ENCODE measurements around the gene CIART. TPM values are rescaled to one million over a fixed set of nuclear protein-coding genes. Genes with fewer than 3 reads are reported as not detected.
"Not testable (repeated sequence)": the region's sequence is repeated elsewhere in the genome, so short reads cannot be mapped to it uniquely, and the experiment has no call there.

The CIART gene
- polyA plus RNA-seq (2012; ENCODE audit: insufficient read depth, insufficient read length), result not detected

GRCh38 chr1:150281758-150282557 is at the start of gene CIART:
Gene CIART, plus strand, starts transcription at chr1:150282554. Its CDS starts 714 bp downstream, at chr1:150283268.
- DNase-seq (ENCODE audit: low read depth, low spot score), result peak; percentile 33
- no peak within 1 kb of the TSS for H3K4me3 ChIP-seq (ENCODE audit: low read length)

GRCh38 chr1:150232921-150233320 is 49.4 kb upstream of the CIART start:
- not testable (repeated sequence) for H3K4me3 ChIP-seq (ENCODE audit: low read length); DNase-seq (ENCODE audit: low read depth, low spot score)

- peak overlapping the region; percentile 70 for H3K4me3 ChIP-seq (ENCODE audit: low read length)
- DNase-seq (ENCODE audit: low read depth, low spot score), result no peak
Measured at GRCh38 chr1:150233359-150234308, 48.7 kb upstream of the CIART start.

- peak overlapping the region; percentile 70 for H3K4me3 ChIP-seq (ENCODE audit: low read length)
- DNase-seq (ENCODE audit: low read depth, low spot score), result no peak
Measured at GRCh38 chr1:150234309-150234565, 48.1 kb upstream of the CIART start.

GRCh38 chr1:150234566-150235293 is 47.6 kb upstream of the CIART start:
- DNase-seq (ENCODE audit: low read depth, low spot score), result peak; percentile 82
- H3K4me3 ChIP-seq (ENCODE audit: low read length), result peak overlapping the region; percentile 70

- DNase-seq (ENCODE audit: low read depth, low spot score), result no peak
- peak overlapping the region; percentile 70 for H3K4me3 ChIP-seq (ENCODE audit: low read length)
Measured at GRCh38 chr1:150235294-150235851, 47.0 kb upstream of the CIART start.

GRCh38 chr1:150235852-150236613 is 46.3 kb upstream of the CIART start, which contains the start of gene ANP32E:
Gene ANP32E, minus strand, starts transcription at chr1:150236112. Its CDS starts 326 bp downstream, at chr1:150235786.
- peak within 1 kb of the TSS; percentile 70 for H3K4me3 ChIP-seq (ENCODE audit: low read length)
- DNase-seq (ENCODE audit: low read depth, low spot score), result peak; percentile 100

GRCh38 chr1:150236614-150237100 is 45.7 kb upstream of the CIART start:
- peak overlapping the region; percentile 70 for H3K4me3 ChIP-seq (ENCODE audit: low read length)
- DNase-seq (ENCODE audit: low read depth, low spot score), result no peak

- not testable (repeated sequence) for DNase-seq (ENCODE audit: low read depth, low spot score); H3K4me3 ChIP-seq (ENCODE audit: low read length)
Measured at GRCh38 chr1:150237176-150237575, 45.2 kb upstream of the CIART start.

- no peak for DNase-seq (ENCODE audit: low read depth, low spot score)
- no peak overlapping the region for H3K4me3 ChIP-seq (ENCODE audit: low read length)
Measured at GRCh38 chr1:150237746-150238145, 44.6 kb upstream of the CIART start.

GRCh38 chr1:150243003-150243402 is 39.4 kb upstream of the CIART start:
- H3K4me3 ChIP-seq (ENCODE audit: low read length), result no peak overlapping the region
- no peak for DNase-seq (ENCODE audit: low read depth, low spot score)

GRCh38 chr1:150249936-150250335 is 32.4 kb upstream of the CIART start:
- H3K4me3 ChIP-seq (ENCODE audit: low read length), result no peak overlapping the region
- DNase-seq (ENCODE audit: low read depth, low spot score), result no peak

GRCh38 chr1:150256198-150256553 is 26.2 kb upstream of the CIART start:
- DNase-seq (ENCODE audit: low read depth, low spot score), result no peak
- H3K4me3 ChIP-seq (ENCODE audit: low read length), result no peak overlapping the region

GRCh38 chr1:150256554-150257341 is 25.6 kb upstream of the CIART start:
- no peak overlapping the region for H3K4me3 ChIP-seq (ENCODE audit: low read length)
- DNase-seq (ENCODE audit: low read depth, low spot score), result no peak

GRCh38 chr1:150257624-150258585 is 24.4 kb upstream of the CIART start, which contains the start of gene CA14:
Gene CA14, plus strand, starts transcription at chr1:150257774. Its CDS starts 355 bp downstream, at chr1:150258129.
- no peak for DNase-seq (ENCODE audit: low read depth, low spot score)
- no peak within 1 kb of the TSS for H3K4me3 ChIP-seq (ENCODE audit: low read length)

GRCh38 chr1:150259217-150259616 is 23.1 kb upstream of the CIART start:
- no peak for DNase-seq (ENCODE audit: low read depth, low spot score)
- no peak overlapping the region for H3K4me3 ChIP-seq (ENCODE audit: low read length)

All from Jurkat, Clone E6-1 (cell line).